HepG2 (cell line): ENCODE measurements around the gene OTOP3. TPM values are rescaled to one million over a fixed set of nuclear protein-coding genes. Genes with fewer than 3 reads are reported as not detected.

Source experiments
- ADNP ChIP-seq: sonication (generic); formaldehyde crosslinking; IDR thresholded peaks from 2 replicates; pipeline ENCODE4 v1.4.0; 2020; ENCODE audit warnings: missing genetic modification reagents
- AGO2 ChIP-seq: fragments of 200-400 bp; formaldehyde crosslinking; optimal IDR thresholded peaks from 2 replicates; pipeline ENCODE3; 2017; ENCODE audit warnings: mild to moderate bottlenecking, low read depth, low read length, moderate library complexity
- CREM ChIP-seq, 2 experiments: sonication (generic) in 1 of 2; formaldehyde crosslinking in 1 of 2; IDR thresholded peaks; 2 replicates each; pipeline versions ENCODE4 v1.4.0 to v1.6.1; 2016 to 2020; ENCODE audit warnings: antibody characterized with exemption in 1 of 2, mild to moderate bottlenecking in 1 of 2, missing genetic modification reagents in 1 of 2
- EEA1 ChIP-seq: sonication (generic); formaldehyde crosslinking; IDR thresholded peaks from 2 replicates; pipeline ENCODE4 v1.5.1; 2020; ENCODE audit warnings: mild to moderate bottlenecking, missing genetic modification reagents, borderline replicate concordance
- ELK4 ChIP-seq: sonication (generic); formaldehyde crosslinking; IDR thresholded peaks from 2 replicates; pipeline ENCODE4 v1.9.0; 2021; ENCODE audit warnings: missing genetic modification reagents, borderline replicate concordance
- FLYWCH1 ChIP-seq: sonication (generic); formaldehyde crosslinking; IDR thresholded peaks from 2 replicates; pipeline ENCODE4 v1.8.1; 2023; ENCODE audit warnings: mild to moderate bottlenecking, missing genetic modification reagents
- FOSL1 ChIP-seq: sonication (generic); formaldehyde crosslinking; IDR thresholded peaks from 2 replicates; pipeline ENCODE4 v1.9.0; 2021; ENCODE audit warnings: missing genetic modification reagents, borderline replicate concordance
- POGK ChIP-seq: sonication (generic); formaldehyde crosslinking; conservative IDR thresholded peaks from 2 replicates; pipeline ENCODE4 v1.8.0; 2022; ENCODE audit warnings: mild to moderate bottlenecking, moderate library complexity, missing genetic modification reagents
- POGZ ChIP-seq: sonication (generic); formaldehyde crosslinking; IDR thresholded peaks from 2 replicates; pipeline ENCODE4 v1.4.0; 2020; ENCODE audit warnings: mild to moderate bottlenecking, missing genetic modification reagents
- SNAI1 ChIP-seq: sonication (generic); formaldehyde crosslinking; IDR thresholded peaks from 2 replicates; pipeline ENCODE4 v1.5.0; 2020; ENCODE audit warnings: mild to moderate bottlenecking, missing genetic modification reagents, borderline replicate concordance
- SRF ChIP-seq: IDR thresholded peaks from 2 replicates; pipeline ENCODE4 v1.6.1; 2011; ENCODE audit warnings: mild to moderate bottlenecking, low read depth, low read length, moderate library complexity
- TBX3 ChIP-seq: fragments of 450-650 bp; IDR thresholded peaks from 2 replicates; pipeline ENCODE4 v1.6.1; 2017; ENCODE audit warnings: antibody characterized with exemption, mild to moderate bottlenecking, inconsistent platforms, borderline replicate concordance
- TCF7L2 ChIP-seq: IDR thresholded peaks from 2 replicates; pipeline ENCODE4 v1.6.1; 2011; ENCODE audit warnings: mild to moderate bottlenecking, low read depth, low read length, moderate library complexity
- THAP7 ChIP-seq: sonication (generic); formaldehyde crosslinking; IDR thresholded peaks from 2 replicates; pipeline ENCODE4 v1.8.1; 2023; ENCODE audit warnings: mild to moderate bottlenecking, missing genetic modification reagents
- THYN1 ChIP-seq: sonication (generic); formaldehyde crosslinking; IDR thresholded peaks from 2 replicates; pipeline ENCODE4 v1.8.1; 2023; ENCODE audit warnings: low read depth, mild to moderate bottlenecking, moderate library complexity, missing genetic modification reagents, borderline replicate concordance
- ZBTB33 ChIP-seq: sonication (generic); formaldehyde crosslinking; IDR thresholded peaks from 2 replicates; pipeline ENCODE4 v1.4.0; 2020; ENCODE audit warnings: missing genetic modification reagents
- ZNF124 ChIP-seq: sonication (generic); formaldehyde crosslinking; IDR thresholded peaks from 2 replicates; pipeline ENCODE4 v1.4.0; 2020; ENCODE audit warnings: missing genetic modification reagents
- ZNF597 ChIP-seq: sonication (generic); formaldehyde crosslinking; IDR thresholded peaks from 2 replicates; pipeline ENCODE4 v1.5.0; 2020; ENCODE audit warnings: missing genetic modification reagents
- ZNF704 ChIP-seq: sonication (generic); formaldehyde crosslinking; IDR thresholded peaks from 2 replicates; pipeline ENCODE4 v1.8.1; 2023; ENCODE audit warnings: mild to moderate bottlenecking, inconsistent platforms, moderate library complexity, missing genetic modification reagents, borderline replicate concordance
- ZNF878 ChIP-seq: sonication (generic); formaldehyde crosslinking; IDR thresholded peaks from 2 replicates; pipeline ENCODE4 v1.8.1; 2023; ENCODE audit warnings: mild to moderate bottlenecking, missing genetic modification reagents, moderate library complexity
- polyA plus RNA-seq, 8 experiments: library from polyadenylated mRNA; depleted of rRNA in 3 of 8; stranded (reverse) in 7 of 8; unstranded in 1 of 8; fragments of >200 nt; fragmentation: Illumina TruSeq in 4 of 8; extraction: Trizol in 4 of 8; gene quantifications; 2 replicates each; pipeline versions ENCODE4 v1.2.1 to v1.2.3, GENCODE V29; 2011 to 2016; ENCODE audit warnings: low read depth in 4 of 8, missing spikeins in 1 of 8, mixed read lengths in 1 of 8; ENCODE audit not compliant: insufficient read depth in 1 of 8
- total RNA-seq, 5 experiments: library from RNA; depleted of rRNA; stranded (reverse); fragments of >200 nt; fragmentation: Illumina TruSeq; extraction: Trizol; gene quantifications; 2 replicates each; pipeline ENCODE4 v1.2.3, GENCODE V29; 2016; ENCODE audit warnings: low read depth in 1 of 5

OTOP3 gene
- total and polyA plus RNA-seq, 2 of the 13 experiments (the other 11 are each of a cell fraction or from before 2014, with no cell fraction given) = not detected

GRCh38 chr17:74972107-74972972, 36.6 kb downstream of the OTOP3 start, which contains the start of gene HID1 (continued):
- TF ChIP-seq ZNF597 (CRISPR knock-in tag) (no peak), TCF7L2 (no peak), THYN1 (CRISPR knock-in tag) (no peak), FLYWCH1 (CRISPR knock-in tag) (no peak), THAP7 (no peak), ZNF878 (CRISPR knock-in tag) (no peak), POGZ (CRISPR knock-in tag) (0 out of 2 replicates have a peak, but pooled peaks have one; percentile 45), EEA1 (CRISPR knock-in tag) (no peak), ZBTB33 (CRISPR knock-in tag) (no peak; the same call in 1 of the 2 replicates), AGO2 (no peak), FOSL1 (CRISPR knock-in tag) (no peak), POGK (CRISPR knock-in tag) (no peak), SNAI1 (CRISPR knock-in tag) (peak; percentile 38; the same call in 1 of the 2 replicates), ELK4 (no peak), ADNP (no peak), SRF (no peak), TBX3 (no peak), ZNF704 (CRISPR knock-in tag) (no peak), CREM (IDR thresholded peaks at IDR 0.05) (no peak), CREM (CRISPR knock-in tag; IDR thresholded peaks at IDR 0.05) (no peak), ZNF124 (CRISPR knock-in tag) (no peak)
